Inferior parietal cortex (tissue), 1 donor: ENCODE data around the gene TRAPPC10.
"Not testable (repeated sequence)": the region's sequence is repeated elsewhere in the genome, so short reads cannot be mapped to it uniquely, and the experiment has no call there.

Source experiments
- DNase-seq: peaks from one replicate; pipeline ENCODE4 v3.0.0-alpha.2; 2016; ENCODE audit errors: extremely low spot score

The TRAPPC10 gene

GRCh38 chr21:44087426-44088400 is 75.6 kb downstream of the TRAPPC10 start:
- DNase-seq, result no peak

GRCh38 chr21:44088401-44088780 is 76.3 kb downstream of the TRAPPC10 start:
- no peak for DNase-seq

GRCh38 chr21:44089001-44089911 is 77.1 kb downstream of the TRAPPC10 start:
- DNase-seq, result no peak

- DNase-seq, result no peak
These were observed 78.2 kb downstream of the TRAPPC10 start for GRCh38 chr21:44090325-44090724.

- DNase-seq, result no peak
These were observed 80.1 kb downstream of the TRAPPC10 start for GRCh38 chr21:44092211-44092610.

GRCh38 chr21:44093761-44094160 is 81.7 kb downstream of the TRAPPC10 start:
- no peak for DNase-seq

GRCh38 chr21:44094832-44095231 is 82.7 kb downstream of the TRAPPC10 start:
- no peak for DNase-seq

- not testable (repeated sequence) for DNase-seq
These were observed 86.4 kb downstream of the TRAPPC10 start for GRCh38 chr21:44098507-44098906.

GRCh38 chr21:44098964-44099363 is 86.9 kb downstream of the TRAPPC10 start:
- DNase-seq, result not testable (repeated sequence)

GRCh38 chr21:44107026-44107501 is 95.0 kb downstream of the TRAPPC10 start, which contains the start of gene PWP2:
Gene PWP2, plus strand, starts transcription at chr21:44107399. Its CDS starts 18 bp downstream, at chr21:44107417.
- not testable (repeated sequence) for DNase-seq

GRCh38 chr21:44107589-44107988 is 95.5 kb downstream of the TRAPPC10 start:
- DNase-seq, result not testable (repeated sequence)

- DNase-seq, result not testable (repeated sequence)
These were observed 101.7 kb downstream of the TRAPPC10 start for GRCh38 chr21:44113702-44114371.

- not testable (repeated sequence) for DNase-seq
These were observed 110.0 kb downstream of the TRAPPC10 start for GRCh38 chr21:44122131-44122530.

- not testable (repeated sequence) for DNase-seq
These were observed 115.7 kb downstream of the TRAPPC10 start for GRCh38 chr21:44127827-44128226.

GRCh38 chr21:44133715-44134057 is 121.6 kb downstream of the TRAPPC10 start:
- DNase-seq, result not testable (repeated sequence)

- DNase-seq, result not testable (repeated sequence)
These were observed 122.6 kb downstream of the TRAPPC10 start for GRCh38 chr21:44134732-44135131.

- not testable (repeated sequence) for DNase-seq
These were observed 125.9 kb downstream of the TRAPPC10 start for GRCh38 chr21:44138039-44138438.

GRCh38 chr21:44139787-44140551 is 127.9 kb downstream of the TRAPPC10 start:
- not testable (repeated sequence) for DNase-seq

- DNase-seq, result not testable (repeated sequence)
These were observed 128.4 kb downstream of the TRAPPC10 start for GRCh38 chr21:44140552-44140932.

- DNase-seq, result not testable (repeated sequence)
These were observed 130.4 kb downstream of the TRAPPC10 start for GRCh38 chr21:44142470-44142869.

- not testable (repeated sequence) for DNase-seq
These were observed 131.3 kb downstream of the TRAPPC10 start for GRCh38 chr21:44143380-44143779.
